NCI-H748 treated with DMSO at 0.1 percent for 48 hours (cell line): ENCODE measurements around the gene TRUB1.
A peak's percentile ranks its signal among the peaks of the same experiment; 100 is the strongest.
"Not testable (repeated sequence)": the region's sequence is repeated elsewhere in the genome, so short reads cannot be mapped to it uniquely, and the experiment has no call there.

Experiments
- DNase-seq: peaks from one replicate; lab custom pipeline; 2025; lab: John Stamatoyannopoulos, UW

The TRUB1 gene

GRCh38 chr10:114937962-114938855, at the start of gene TRUB1:
TSS of gene TRUB1 (plus strand) at chr10:114938195. CDS start at chr10:114938254, 59 bp downstream.
- DNase-seq: peak; percentile 42

DNA sequence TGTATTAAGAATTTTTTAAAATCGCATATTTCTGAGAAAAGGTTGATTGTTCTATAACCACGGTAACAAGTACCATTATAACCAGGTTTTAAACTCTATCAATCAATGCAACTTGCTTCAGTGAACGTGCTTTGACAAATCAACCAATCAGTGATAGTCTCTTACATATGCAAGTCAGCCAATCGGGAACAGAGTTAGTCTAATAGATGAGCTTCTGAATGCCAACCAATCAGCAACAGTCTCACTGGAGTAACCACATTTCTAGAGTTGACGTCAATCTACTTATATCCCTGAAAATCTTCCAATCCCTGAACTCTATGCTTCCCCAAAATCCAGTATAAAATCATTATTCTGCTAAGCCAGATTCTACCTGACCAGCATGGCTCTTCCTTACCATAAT, 44.7 kb upstream of the TRUB1 start:
- peak; percentile 7 for DNase-seq

DNA sequence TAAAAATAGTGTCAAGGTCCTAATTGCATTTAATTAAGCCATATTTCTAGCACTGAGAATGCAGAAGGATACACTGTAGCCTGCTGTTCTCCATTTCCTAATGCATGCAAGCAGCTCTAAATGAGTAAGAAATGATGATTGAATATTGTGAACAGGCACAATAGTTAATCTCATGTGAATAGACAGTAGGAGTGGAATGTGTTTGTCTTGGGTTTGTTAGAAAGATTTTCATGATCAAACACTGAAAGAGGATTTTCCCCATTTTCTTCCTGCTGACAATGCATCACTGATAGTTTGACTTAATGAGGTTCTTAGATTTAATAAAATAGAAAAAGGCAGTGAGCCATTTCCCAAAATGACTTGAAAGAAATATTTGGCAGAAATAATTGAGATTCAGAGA, 43.1 kb upstream of the TRUB1 start:
- no peak for DNase-seq

GRCh38 chr10:114897011-114897410, 41.0 kb upstream of the TRUB1 start:
- not testable (repeated sequence) for DNase-seq

DNA sequence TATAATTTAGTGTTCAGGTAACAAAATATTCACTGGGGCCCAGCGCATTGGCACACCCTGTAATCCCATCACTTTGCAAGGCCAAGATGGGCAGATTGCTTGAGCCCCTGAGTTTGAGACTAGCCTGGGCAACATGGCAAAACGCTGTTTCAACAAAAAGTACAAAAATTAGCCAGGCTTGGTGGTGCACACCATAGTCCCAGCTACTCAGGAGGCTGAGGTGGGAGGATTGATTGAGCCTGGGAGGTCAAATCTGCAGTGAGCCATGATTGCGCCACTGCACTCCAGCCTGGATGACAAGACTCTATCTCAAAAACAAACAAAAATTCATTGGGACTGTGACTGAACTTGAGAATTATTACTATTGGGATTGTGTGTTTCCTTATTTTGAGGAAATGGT, 40.4 kb upstream of the TRUB1 start:
- no peak for DNase-seq

GRCh38 chr10:114899982-114900381, 38.0 kb upstream of the TRUB1 start:
- no peak for DNase-seq

GRCh38 chr10:114900658-114901057, 37.3 kb upstream of the TRUB1 start:
- DNase-seq: no peak

DNA sequence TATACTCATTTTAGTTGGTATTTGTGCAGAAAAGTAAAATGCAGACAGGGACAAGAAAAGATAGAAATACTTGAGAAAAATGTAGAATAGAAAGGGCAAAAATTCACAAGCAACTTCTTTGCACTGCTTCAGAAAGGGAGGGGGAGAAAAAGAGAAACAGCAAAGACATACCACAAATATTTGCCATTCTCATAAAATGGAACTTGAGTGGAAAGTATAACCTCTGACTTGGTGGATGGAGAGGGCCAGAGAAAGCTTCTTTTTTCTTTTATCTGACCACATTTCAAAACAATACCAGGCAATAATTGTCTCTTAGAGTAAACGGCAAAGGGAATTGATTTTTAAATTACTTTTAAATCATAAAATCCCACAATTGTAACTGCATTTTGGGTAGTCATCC, 35.8 kb upstream of the TRUB1 start:
- no peak for DNase-seq

- no peak for DNase-seq
Observed at GRCh38 chr10:114905450-114905849, 32.5 kb upstream of the TRUB1 start.

DNA sequence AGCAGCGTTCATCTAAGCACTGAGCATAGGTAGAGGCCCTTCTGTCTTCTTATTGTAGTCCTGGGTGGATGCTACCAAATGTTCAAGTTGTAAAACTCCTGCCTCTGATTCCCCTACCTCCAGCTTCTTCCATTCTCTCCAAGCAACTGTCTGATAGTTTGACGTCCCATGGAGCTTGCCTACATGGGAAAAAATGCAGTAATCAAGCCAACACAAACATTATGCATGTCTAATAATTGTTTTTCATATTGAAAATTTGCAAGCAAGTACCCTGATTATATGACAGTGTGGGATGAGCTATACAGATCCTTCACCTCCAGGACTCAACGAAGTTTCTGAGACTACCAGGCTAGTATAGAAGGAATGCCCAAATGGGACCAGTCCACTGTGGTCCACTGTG, 31.0 kb upstream of the TRUB1 start:
- DNase-seq: no peak

DNA sequence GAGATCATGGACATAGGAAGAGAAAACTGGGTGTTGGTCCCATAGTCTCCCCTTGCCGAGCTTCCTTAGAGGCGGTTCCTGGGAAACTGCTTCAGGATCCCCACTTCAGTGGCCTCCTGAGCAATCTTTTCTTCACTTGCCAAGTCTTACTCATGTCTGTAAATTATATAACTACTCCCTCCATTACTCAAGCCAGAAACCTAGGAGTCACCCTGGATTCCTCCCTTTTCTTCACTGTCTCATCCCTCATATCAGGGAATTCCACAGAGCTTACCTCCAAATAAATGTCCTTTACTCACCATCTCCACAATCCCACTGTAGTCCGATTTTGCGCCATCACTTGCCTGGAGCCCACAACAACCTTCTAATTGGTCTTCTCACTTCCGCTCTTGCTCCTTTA, 29.1 kb upstream of the TRUB1 start:
- DNase-seq: no peak

DNA sequence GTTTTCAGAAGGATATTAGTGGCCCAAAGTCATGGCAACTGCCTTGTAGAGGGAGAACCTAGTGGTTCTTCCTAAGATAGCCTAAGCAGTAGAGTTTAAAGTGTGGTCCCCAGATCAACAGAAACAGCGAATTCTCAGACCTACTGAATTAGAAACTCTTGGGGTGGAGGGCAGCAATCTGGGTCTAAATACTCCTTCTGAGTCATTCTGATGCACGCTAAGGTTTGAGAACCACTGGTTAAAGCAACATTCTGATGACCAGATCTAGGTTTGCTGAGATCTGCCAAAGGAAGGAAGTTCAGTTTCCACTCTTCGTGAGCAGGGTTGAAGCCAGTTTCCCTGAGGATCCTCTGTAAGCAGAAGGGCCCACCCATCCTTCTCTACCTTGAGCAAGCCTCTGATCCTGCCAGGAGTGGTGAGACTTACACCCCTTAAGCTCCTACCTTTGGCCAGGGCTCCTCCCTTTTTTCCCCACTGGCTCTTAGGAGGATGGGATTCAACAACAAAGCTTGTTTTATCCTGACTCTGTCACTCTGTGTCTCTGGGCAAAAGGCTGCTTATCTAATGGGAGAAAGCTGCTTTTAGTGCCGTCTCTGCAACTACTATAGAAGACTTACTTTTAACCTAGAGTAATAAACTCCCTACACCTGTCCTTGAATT, 26.8 kb upstream of the TRUB1 start:
- no peak for DNase-seq

DNA sequence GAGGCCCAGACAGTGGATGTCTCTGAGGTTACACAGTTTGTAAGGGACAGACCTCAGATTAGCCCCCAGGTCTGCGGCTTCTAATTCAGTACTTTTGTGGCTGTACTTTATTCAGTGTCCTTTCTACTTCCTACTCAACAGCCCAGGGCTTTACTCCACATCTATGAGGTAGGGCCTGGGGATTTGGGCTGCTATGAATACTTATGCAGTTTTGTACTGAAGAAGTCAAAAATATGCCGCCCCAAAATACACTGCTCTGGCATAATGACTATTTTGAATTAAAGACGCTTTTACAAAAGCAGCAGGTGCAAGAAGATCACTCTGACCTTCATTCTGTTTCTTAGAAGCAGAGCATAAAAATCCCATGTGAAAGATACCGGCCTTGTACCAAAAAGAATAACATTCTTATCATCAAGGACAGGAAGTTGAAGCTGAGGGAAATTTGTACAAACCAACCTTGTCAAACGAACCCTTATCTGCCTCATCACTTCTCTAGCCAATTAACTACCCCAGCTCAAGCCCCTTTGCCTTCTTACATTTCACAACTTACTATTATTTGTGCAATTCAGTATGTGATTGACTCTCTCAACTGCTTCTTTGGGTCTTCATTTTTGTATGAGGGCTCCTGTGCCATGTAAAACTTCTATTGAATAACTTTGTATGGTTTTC, 26.1 kb upstream of the TRUB1 start:
- no peak for DNase-seq

DNA sequence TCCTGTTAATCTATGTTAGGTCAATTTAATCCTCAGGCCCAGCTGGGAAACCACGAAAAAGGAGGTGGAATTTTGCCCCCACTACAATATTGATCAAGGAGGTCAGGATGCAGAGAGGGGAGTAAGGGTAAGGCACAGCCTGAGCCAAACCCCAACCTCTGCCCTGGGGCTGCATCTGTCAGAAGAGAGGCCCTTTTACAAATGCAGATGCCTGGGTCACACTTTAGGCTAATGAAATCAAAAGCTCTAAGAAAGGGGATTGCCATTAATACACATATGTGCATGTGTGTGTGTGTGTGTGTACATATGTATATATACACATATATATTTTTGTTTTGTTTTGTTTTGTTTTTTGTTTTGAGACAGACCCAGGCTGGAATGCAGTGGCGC, 25.5 kb upstream of the TRUB1 start:
- DNase-seq: no peak

DNA sequence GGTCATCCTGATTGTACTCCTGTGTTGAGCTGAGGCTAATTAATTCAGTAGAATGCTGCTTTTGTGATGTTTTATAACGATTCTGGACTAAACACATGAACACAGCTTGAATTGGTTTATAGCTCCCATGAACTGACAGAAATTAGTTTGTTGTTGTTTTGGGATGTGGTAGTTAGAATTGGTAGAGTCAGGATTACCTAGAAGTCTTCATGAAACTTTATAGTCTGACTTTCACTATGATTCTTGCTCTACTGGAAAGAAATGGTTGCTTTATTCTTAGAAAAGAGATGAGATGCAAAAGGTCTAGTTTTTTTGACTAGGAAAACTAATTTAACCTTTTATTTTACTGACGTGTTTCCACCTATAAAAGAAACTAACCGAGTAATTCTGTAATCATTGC, 23.4 kb upstream of the TRUB1 start:
- DNase-seq: no peak

DNA sequence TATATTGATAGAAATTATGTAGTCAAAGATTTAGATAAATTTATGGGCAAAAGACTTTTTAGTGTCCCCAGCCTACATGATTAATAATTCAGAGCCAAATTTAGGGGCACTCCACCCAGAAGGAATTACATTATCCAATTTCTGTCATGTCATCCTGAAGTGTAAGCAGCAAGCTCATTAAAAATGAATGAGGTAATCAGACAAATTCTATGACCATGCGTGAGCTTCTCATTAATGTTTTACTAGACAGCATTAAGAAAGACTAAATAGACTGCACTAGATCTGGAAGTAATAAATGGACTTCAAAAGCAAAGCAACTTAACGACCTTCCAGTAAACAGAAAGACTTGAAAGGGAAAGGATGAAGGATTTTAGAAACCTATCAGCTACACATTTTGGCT, 22.7 kb upstream of the TRUB1 start:
- no peak for DNase-seq

DNA sequence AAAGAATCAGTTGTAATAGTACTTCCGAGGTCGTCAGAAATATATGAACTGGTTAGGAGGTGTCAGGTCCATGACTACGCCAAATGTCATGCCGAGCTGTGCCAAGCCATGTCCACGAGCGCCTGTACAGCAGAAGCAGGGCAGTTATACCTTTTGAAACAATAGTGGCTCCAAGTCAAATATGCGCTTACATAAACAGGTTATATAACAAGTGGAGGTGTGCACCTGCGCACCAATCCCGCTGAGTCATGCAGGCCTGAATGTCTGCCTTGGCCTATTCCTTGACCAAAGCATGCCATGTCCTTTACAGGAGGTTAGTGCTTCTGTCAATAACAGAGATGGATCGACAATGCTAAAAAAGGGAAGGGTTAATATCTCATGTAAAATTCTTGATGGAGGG, 21.3 kb upstream of the TRUB1 start:
- DNase-seq: no peak

- DNase-seq: no peak
Observed at GRCh38 chr10:114917459-114917858, 20.5 kb upstream of the TRUB1 start.

DNA sequence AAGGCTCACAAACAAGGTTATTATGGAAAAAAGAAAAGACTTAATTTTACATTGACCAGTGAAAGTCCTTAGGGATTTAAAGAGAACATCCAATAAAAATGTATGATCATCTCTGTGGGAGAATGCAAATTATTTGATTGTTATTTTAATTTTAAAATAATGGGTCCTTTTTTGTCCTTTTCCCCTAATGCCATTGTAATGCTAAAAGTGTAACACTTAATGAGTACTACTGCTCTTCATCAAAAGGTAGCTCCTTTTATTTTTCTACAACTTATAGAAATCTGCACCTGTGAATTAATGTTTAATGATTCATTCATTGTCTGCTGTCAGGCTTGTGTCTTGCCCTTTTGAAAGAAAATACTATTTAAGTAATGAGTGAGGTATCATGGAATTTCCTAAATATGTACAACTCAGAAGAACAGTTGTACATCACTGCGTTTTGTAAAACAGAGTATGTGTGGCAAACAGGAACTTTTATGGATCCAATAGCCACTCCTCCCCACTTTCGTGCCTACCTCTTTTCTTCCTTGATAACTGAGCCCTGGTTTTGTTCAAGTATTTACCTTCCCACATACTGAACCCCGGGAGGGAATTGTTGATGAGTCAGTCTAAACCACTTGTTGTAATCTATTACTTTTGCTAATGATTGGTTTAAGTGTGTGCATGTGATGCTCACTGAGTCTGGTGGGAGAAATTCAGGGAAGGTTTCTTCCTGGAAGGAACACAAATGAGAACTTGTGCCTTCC, 19.9 kb upstream of the TRUB1 start:
- peak; percentile 2 for DNase-seq

DNA sequence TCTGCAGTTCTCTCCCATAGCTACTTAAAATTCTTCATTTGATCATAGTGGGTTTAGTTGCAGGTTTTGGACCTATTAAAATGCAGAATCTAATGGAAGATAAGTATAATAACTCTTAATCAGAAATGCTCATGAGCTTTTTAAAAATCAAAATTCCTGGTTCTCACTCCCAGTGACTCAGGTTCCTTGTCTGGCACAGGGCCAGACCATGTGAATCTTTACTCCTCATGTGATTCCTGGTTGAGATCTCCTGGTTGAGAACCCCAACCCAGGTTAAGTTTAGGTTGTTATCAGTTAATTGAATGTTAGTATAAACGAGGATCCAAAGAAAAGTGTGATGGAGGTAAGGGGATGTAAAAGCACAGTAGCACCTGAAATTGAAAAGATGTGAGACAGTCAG, 17.5 kb upstream of the TRUB1 start:
- no peak for DNase-seq

- no peak for DNase-seq
Observed at GRCh38 chr10:114922003-114922402, 16.0 kb upstream of the TRUB1 start.

DNA sequence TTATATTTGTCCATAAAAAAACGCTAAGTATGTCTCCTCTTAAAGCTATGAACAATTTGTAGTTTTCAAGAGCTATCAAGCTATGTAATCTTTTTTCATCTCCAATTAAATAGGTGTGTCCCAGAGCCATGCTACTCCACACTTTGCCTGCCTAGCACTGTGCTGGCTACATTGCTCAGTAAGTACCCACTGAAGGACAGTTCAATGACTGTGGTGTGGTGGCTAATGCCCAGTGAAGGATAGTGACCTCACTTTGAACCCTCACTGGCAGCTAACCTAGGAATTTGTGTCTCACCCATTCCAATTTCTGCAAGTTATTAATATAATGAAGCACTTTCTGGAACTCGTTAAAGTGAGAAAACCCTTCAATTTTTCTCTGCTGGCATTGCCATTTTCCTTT, 14.4 kb upstream of the TRUB1 start:
- no peak for DNase-seq
